DMS153 (cell line): ENCODE data around the gene HIPK2.

ENCODE experiments used
- DNase-seq: peaks from one replicate; lab custom pipeline; 2025; lab: John Stamatoyannopoulos, UW

HIPK2 gene

GRCh38 chr7:139752604-139753003 lies 25.2 kb downstream of the HIPK2 start:
- DNase-seq, result no peak

GRCh38 chr7:139752148-139752547 lies 25.6 kb downstream of the HIPK2 start:
- no peak for DNase-seq

GRCh38 chr7:139750459-139751095 lies 27.2 kb downstream of the HIPK2 start:
- DNase-seq, result no peak

GRCh38 chr7:139749545-139749944 lies 28.3 kb downstream of the HIPK2 start:
- peak; percentile 58 for DNase-seq

- DNase-seq, result no peak
Measured at GRCh38 chr7:139748941-139749340, 28.9 kb downstream of the HIPK2 start.

- DNase-seq, result no peak
Measured at GRCh38 chr7:139748373-139748765, 29.4 kb downstream of the HIPK2 start.

GRCh38 chr7:139747662-139748372 lies 30.0 kb downstream of the HIPK2 start:
- no peak for DNase-seq

- DNase-seq, result no peak
Measured at GRCh38 chr7:139746652-139747051, 31.1 kb downstream of the HIPK2 start.

- no peak for DNase-seq
Measured at GRCh38 chr7:139745678-139746143, 32.1 kb downstream of the HIPK2 start.

- no peak for DNase-seq
Measured at GRCh38 chr7:139744768-139745677, 32.8 kb downstream of the HIPK2 start.

GRCh38 chr7:139743967-139744767 lies 33.6 kb downstream of the HIPK2 start:
- DNase-seq, result no peak

GRCh38 chr7:139743267-139743966 lies 34.4 kb downstream of the HIPK2 start:
- no peak for DNase-seq

GRCh38 chr7:139741789-139742344 lies 35.9 kb downstream of the HIPK2 start:
- no peak for DNase-seq

- no peak for DNase-seq
Measured at GRCh38 chr7:139741239-139741638, 36.6 kb downstream of the HIPK2 start.

- DNase-seq, result peak; percentile 44
Measured at GRCh38 chr7:139739863-139740597, 37.8 kb downstream of the HIPK2 start.

- DNase-seq, result no peak
Measured at GRCh38 chr7:139738772-139739171, 39.0 kb downstream of the HIPK2 start.

- DNase-seq, result no peak
Measured at GRCh38 chr7:139738101-139738489, 39.7 kb downstream of the HIPK2 start.

GRCh38 chr7:139737221-139738100 lies 40.3 kb downstream of the HIPK2 start:
- peak; percentile 19 for DNase-seq
